NB4 (cell line): ENCODE results near the gene GTF2I.

ENCODE experiments used
- DNase-seq: peaks from one replicate; pipeline ENCODE4 v3.0.0; 2010; ENCODE audit warnings: low read depth
- H3K4me3 ChIP-seq: one replicate; pipeline ENCODE4 v1.5.1; 2011; ENCODE audit warnings: mild to moderate bottlenecking, low read depth, low read length, moderate library complexity
- CTCF ChIP-seq: IDR thresholded peaks from one replicate; pipeline ENCODE4 v1.5.1; 2012; ENCODE audit warnings: low read depth, low read length
- MAX ChIP-seq: IDR thresholded peaks from 2 replicates; pipeline ENCODE4 v1.6.1; 2011; ENCODE audit warnings: low read depth, low read length
- MYC ChIP-seq: IDR thresholded peaks from 2 replicates; pipeline ENCODE4 v1.6.1; 2011; ENCODE audit warnings: low read depth, low read length
- POLR2A ChIP-seq: IDR thresholded peaks from 2 replicates; pipeline ENCODE4 v1.6.1; 2011; ENCODE audit warnings: mild to moderate bottlenecking; ENCODE audit not compliant: insufficient read length; ENCODE audit errors: extremely low read depth

Gene GTF2I

GRCh38 chr7:74657692-74658177 lies at the start of gene GTF2I:
TSS of gene GTF2I (plus strand) at chr7:74657718. CDS start at chr7:74689129, 31,411 bp downstream.
- TF ChIP-seq POLR2A, result no peak
- no peak for TF ChIP-seq MYC
- no peak for TF ChIP-seq CTCF
- TF ChIP-seq MAX, result no peak; the same call in 1 of the 2 replicates
- no peak for DNase-seq
- H3K4me3 ChIP-seq, result peak within 1 kb of the TSS; percentile 90

DNA sequence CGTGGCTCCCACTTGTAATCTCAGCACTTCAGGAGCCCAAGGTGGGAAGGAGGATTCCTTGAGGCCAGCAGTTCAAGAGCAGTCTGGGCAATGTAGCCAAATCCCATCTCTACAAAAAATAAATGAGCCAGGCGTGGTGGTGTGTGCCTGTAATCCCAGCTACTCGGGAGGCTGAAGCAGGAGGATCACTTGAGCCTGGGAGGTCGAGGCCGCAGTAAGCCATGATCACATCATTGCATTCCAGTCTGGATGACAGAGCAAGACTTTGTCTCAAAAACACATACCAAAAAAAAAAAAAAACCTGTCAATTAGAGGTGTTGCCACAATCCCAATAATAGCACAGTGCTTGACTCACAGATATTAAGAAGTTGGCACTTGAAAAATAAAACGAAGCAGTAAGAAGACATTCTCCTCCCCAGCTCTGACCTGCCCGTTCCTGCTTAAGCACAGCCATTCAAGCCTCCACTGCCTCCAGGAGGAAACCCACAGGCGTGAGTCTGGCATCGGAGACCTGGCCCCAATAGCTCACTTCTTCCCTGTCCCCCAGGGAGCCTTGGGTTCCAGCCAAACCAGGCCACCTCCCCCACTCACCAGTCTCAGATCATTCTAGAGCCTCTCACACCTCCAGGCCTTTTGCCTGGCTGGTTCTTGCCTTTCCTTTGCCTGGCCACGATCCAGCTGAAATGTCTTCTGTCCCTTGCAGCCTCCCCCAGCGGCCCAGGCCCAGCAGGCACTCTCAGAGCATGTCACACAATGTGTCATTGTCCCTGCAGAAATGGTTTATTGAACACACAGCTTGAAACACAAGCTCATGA lies 45.3 kb upstream of the GTF2I start:
- no peak overlapping the region for H3K4me3 ChIP-seq
- no peak for TF ChIP-seq MYC
- TF ChIP-seq POLR2A, result no peak
- TF ChIP-seq MAX, result no peak
- TF ChIP-seq CTCF, result no peak
- DNase-seq, result peak; percentile 52

DNA sequence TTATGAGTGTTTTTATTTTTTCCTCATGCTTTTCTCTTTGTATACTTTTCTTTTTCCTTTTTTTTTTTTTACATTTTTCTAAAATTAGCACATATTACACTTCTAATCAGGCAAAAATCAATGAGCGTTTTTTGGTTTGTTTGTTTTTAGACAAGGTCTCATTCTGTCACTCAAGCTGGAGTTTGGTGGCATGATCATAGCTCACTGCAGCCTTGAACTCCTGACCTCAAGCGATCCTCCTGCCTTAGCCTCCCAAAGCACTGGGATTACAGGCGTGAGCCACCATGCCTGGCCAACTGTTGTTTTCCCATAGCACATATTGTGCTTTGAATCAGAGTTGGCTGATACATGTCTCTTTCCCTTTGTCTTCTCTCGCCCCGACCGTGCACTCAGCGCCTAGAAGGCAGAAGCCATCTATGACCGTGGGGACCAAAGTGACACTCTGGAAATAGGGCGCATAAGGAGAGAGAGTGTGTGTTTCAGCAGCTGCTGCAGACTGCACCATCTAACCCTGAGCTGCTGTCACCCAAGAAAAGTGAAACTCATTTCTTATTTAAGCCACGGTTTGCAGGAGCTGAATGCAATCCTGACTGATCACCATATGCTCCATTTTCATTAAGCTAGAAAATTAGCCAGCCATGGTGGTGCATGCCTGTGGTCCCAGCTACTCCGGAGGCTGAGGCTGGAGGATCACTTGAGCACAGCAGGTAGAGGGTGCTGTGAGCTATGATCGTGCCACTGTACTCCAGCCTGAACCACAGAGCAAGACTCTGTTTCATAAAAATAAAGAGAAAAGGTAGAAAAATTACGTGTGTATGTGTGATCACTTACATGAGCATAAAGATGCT lies 41.4 kb upstream of the GTF2I start:
- peak; percentile 55 for DNase-seq
- no peak for TF ChIP-seq POLR2A
- no peak for TF ChIP-seq MAX
- TF ChIP-seq MYC, result no peak
- TF ChIP-seq CTCF, result no peak
- no peak overlapping the region for H3K4me3 ChIP-seq

DNA sequence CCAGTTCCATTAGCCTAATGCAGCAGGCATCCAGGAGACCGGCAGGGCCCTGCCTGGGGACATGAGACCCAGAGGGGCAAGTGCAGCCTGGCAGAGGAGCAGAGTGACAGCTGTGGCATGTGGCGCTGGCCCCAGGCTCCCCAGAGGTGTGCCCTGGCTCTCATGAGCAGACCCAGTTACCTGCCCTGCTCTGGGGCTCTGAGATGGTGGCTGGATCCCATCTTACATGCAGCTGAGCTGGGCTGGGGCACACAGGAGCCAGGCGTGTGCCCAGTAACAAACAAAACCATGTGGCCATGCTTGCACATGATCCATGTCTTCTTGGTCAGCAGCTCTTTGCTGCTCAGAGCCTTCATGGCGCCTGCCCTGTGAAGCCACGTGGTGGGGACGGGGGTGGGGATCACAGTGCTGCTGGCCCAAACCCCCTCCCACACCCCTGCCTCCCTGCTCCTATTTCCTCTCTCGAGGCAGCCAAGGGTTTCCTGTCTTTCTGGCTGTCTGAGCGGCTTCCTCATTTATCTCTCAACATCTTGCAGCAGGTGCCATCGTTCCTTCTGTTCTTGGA lies 40.3 kb upstream of the GTF2I start:
- TF ChIP-seq CTCF (no peak), MAX (peak; percentile 100), POLR2A (peak; percentile 60), MYC (peak; percentile 100)
- no peak overlapping the region for H3K4me3 ChIP-seq
- DNase-seq, result peak; percentile 98

DNA sequence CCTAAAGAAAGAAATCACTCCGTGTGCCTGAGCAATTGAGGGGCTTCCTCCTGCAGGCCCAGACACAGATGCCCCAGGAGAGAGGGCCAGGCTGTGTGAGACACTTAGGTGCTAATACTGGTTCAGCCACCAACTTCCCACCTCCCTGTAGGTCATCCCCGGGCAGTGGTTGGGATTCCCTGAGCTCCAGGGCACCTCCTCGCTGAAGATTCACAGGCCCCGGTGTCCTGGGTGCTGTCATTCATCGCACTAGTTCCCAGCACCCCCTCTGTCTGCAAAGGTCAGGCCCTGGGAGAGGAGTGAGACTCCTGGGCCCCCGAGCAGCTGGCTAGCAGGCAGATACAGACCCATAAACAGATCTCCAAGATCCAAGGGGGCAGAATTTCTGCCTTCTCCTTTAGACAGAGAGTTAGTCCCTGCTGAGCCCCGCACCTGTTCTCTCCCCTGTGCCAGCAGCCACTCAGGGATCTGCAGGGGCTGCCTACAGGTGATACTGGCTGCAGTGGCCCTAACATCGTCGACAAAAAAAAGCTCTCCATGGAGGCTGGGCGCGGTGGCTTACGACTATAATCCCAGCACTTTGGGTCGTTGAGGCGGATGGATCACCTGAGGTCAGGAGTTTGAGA lies 38.2 kb upstream of the GTF2I start:
- H3K4me3 ChIP-seq, result no peak overlapping the region
- TF ChIP-seq MAX, result no peak
- DNase-seq, result no peak
